Subcutaneous adipose tissue (tissue), 4 donors: Measurements from ENCODE around the gene STK4. TPM values are rescaled to one million over a fixed set of nuclear protein-coding genes. Genes with fewer than 3 reads are reported as not detected.

Experiments used
- total RNA-seq, 4 donors: library from RNA; depleted of rRNA; stranded (reverse); fragments of >200 nt; gene quantifications; one replicate each; pipeline ENCODE4 v1.1.0, GENCODE V29; 2016
- TF ChIP-seq, protein P1 (sequence below): fragments of 450-650 bp; IDR thresholded peaks from one replicate; pipeline ENCODE4 v1.5.1; 2016; ENCODE audit warnings: low read depth, mild to moderate bottlenecking, control low read depth, antibody characterized with exemption, moderate library complexity

The STK4 gene
- total RNA-seq, 4 donors from 2014 or later = 25.2 to 71.4 (median 40.1) TPM

DNA sequence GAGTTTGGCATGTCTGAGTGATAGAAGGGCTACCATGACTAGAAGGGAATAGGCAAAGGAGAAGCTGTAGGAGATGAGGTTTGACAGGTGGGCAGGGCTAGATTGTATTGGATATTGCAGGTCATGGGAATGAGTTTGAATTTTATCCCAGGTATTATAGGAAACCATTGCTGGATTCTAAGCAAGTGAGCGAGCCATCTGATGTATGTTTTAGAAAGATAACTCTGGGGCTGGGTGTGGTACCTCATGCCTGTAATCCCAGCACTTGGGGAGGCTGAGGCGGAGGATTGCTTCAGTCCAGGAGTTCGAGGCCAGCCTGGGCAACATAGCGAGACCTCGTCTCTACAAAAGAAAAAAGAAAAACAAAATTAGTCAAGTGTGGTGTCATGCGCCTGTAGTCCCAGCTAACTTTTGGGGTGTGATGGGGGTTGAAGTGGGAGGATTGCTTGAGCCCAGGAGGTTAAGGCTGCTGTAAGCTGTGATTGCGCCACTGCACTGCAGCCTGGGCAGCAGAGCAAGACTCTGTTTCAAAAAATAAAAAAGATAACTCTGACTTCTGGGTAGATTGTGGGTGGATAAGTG, 16.9 kb downstream of the STK4 start:
- TF ChIP-seq, protein P1, sequence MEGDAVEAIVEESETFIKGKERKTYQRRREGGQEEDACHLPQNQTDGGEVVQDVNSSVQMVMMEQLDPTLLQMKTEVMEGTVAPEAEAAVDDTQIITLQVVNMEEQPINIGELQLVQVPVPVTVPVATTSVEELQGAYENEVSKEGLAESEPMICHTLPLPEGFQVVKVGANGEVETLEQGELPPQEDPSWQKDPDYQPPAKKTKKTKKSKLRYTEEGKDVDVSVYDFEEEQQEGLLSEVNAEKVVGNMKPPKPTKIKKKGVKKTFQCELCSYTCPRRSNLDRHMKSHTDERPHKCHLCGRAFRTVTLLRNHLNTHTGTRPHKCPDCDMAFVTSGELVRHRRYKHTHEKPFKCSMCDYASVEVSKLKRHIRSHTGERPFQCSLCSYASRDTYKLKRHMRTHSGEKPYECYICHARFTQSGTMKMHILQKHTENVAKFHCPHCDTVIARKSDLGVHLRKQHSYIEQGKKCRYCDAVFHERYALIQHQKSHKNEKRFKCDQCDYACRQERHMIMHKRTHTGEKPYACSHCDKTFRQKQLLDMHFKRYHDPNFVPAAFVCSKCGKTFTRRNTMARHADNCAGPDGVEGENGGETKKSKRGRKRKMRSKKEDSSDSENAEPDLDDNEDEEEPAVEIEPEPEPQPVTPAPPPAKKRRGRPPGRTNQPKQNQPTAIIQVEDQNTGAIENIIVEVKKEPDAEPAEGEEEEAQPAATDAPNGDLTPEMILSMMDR = no peak

DNA sequence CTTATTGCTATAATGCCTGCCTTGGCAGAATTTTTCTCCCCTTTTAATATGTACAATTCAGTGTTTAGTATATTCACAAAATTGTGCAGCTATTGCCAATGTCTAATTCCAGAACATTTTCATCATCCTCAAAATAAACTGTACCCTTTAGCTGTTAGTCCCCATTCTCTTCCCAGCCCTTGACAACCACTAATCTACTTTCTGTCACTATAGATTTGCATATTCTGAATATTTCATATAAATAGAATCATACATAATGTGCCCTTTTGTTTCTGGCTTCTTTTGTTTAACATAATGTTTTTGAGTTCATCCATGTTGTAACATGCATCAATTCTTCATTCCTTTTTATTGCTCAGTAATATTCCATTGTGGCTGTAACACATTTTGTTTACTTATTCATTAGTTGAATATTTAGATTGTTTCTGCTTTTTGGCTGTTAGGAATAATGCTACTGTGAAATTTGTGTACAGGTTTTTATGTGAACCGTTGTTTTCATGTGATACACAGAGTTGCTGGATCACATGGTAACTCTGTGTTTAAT, 22.4 kb downstream of the STK4 start:
- TF ChIP-seq, protein P1 = no peak

DNA sequence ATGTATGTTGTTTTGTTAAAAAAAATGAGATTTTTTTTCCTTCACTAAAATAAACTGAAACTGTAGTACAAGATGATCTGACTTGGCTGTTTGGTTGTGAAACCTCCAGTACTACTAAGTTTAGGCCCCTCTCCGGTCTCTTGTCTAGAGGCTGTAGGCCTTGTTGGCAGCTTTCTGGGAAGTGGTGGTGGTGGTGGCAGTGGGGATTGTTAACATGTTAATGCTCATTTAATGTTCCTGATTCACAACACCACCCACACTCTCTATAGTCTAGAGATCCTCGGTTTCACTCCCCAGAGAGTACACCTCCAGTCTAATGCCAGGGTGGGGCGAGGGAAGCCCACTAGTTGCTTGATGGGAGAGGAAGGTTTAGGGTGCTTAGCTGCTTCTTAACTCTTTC, 24.1 kb downstream of the STK4 start:
- TF ChIP-seq, protein P1 = no peak

DNA sequence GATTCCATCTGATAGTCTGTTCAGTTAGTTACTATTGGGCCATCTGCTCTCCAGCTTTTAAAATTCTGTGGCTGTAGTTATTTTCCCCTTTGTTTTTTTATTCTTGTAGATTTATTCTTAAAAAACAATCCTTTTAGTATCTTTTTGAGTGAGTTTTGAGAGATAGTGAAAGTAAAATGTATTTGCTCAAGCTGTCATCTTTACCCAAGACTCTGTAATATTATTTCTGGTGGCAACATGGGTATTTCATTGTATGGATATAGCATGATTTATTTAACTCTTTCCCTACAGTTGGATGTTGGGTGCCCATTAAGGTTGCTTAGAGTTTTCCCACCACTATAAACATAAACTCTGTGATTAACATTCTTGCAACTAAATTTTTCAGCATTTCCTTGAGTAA, 24.6 kb downstream of the STK4 start:
- TF ChIP-seq, protein P1 = no peak

DNA sequence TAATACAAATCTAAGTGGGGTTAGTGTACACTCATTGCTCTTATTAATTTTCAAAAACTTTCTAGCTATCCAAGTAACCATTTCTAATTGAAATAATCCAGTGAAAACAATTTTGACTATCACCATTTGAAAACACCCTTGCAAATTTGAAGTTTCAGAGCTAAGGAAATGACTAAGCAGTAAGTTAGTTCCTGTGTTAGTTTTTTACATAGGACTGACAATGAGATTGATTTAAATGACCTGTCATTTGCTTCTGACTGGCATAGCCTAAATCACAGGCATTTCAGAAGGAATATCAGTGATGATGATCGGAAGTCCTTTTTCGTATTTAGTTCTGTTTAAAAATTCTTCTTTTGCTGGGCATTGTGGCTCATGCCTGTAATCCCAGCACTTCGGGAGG, 27.0 kb downstream of the STK4 start:
- TF ChIP-seq, protein P1 = no peak

DNA sequence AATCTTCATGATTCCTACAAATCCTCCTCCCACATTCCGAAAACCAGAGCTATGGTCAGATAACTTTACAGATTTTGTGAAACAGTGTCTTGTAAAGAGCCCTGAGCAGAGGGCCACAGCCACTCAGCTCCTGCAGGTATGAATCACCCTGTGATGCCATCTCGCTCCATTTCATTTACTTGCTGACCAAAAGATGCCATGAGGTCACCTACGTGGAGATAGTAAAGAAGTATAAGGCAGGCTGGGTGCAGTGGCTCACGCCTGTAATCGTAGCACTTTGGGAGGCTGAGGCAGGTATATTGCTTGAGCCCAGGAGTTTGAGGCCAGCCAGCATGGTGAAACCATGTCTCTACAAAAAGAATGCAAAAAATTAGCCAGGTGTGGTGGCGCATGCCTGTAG, 30.9 kb downstream of the STK4 start:
- TF ChIP-seq, protein P1 = no peak

DNA sequence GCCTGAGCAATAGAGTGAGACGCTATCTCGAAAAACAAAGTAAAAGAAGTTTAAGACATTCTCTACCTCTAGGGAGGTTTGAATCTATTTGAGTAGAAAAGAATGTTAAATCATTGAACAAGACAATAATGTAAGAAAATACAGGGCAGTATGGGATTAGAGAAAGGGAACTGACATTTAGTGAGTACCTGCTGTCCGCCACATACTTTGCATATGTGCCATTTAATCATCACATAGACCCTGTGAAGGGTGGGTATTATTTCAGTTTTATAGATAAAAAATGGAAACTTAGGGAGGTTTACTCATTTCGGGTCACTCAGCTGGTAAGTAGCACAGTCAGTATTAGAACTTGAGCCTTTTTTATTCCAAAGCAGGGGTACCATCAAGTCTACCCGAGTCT, 31.4 kb downstream of the STK4 start:
- TF ChIP-seq, protein P1 = no peak
